CD4-positive, CD25-positive, alpha-beta regulatory T cell (primary cell): ENCODE results near the gene KRT32. TPM values are rescaled to one million over a fixed set of nuclear protein-coding genes. Genes with fewer than 3 reads are reported as not detected.

Experiments
- ATAC-seq, 2 donors: fragments of 150-1000 bp; cut with Tn5 transposase; one replicate each; pipeline ENCODE4 v1.10.0; 2021; ENCODE audit warnings: low read depth in 2 of 2, moderate number of reproducible peaks in 2 of 2, moderate library complexity in 1 of 2
- DNase-seq, 3 donors: peaks; one replicate each; pipeline versions ENCODE4 v3.0.0 to v3.0.0-alpha.2; 2012 to 2022; ENCODE audit warnings: mixed read lengths in 1 of 3
- H3K27ac ChIP-seq: one replicate; pipeline ENCODE4 v1.7.0; 2013; ENCODE audit warnings: mild to moderate bottlenecking, low read length; ENCODE audit not compliant: insufficient read depth, poor library complexity, severe bottlenecking
- H3K27me3 ChIP-seq: one replicate; pipeline ENCODE4 v1.7.0; 2013; ENCODE audit warnings: low read length; ENCODE audit not compliant: control insufficient read depth, insufficient read depth
- H3K36me3 ChIP-seq: one replicate; pipeline ENCODE4 v1.7.0; 2013; ENCODE audit warnings: mild to moderate bottlenecking, low read length, moderate library complexity; ENCODE audit not compliant: control insufficient read depth, insufficient read depth
- H3K4me1 ChIP-seq: 2 replicates; pipeline ENCODE4 v1.7.0; 2013; ENCODE audit warnings: mild to moderate bottlenecking, low read length; ENCODE audit not compliant: insufficient read depth, control insufficient read depth, poor library complexity, severe bottlenecking
- H3K4me3 ChIP-seq: one replicate; pipeline ENCODE4 v1.7.0; 2013; ENCODE audit warnings: low read depth, mild to moderate bottlenecking, low read length, moderate library complexity
- H3K9me3 ChIP-seq, 2 experiments: 1 replicate in 1 of 2; 2 replicates in 1 of 2; pipeline ENCODE4 v1.7.0; 2013; ENCODE audit warnings: low read length in 2 of 2, mild to moderate bottlenecking in 1 of 2, moderate library complexity in 1 of 2; ENCODE audit not compliant: control insufficient read depth in 2 of 2
- H3K27ac Mint-ChIP-seq, 3 donors: one replicate each; pipeline ENCODE4 v1.8.0; 2020 to 2022; ENCODE audit warnings: mild to moderate bottlenecking in 3 of 3, mixed read lengths in 3 of 3, moderate library complexity in 2 of 3
- H3K27me3 Mint-ChIP-seq: one replicate; pipeline ENCODE4 v1.8.0; 2022; ENCODE audit warnings: mild to moderate bottlenecking, mixed read lengths
- H3K36me3 Mint-ChIP-seq: one replicate; pipeline ENCODE4 v1.8.0; 2020; ENCODE audit warnings: mixed read lengths
- H3K4me1 Mint-ChIP-seq, 4 donors: one replicate each; pipeline ENCODE4 v1.8.0; 2020 to 2022; ENCODE audit warnings: mixed read lengths in 4 of 4, mild to moderate bottlenecking in 1 of 4
- H3K4me3 Mint-ChIP-seq, 4 donors: one replicate each; pipeline ENCODE4 v1.8.0; 2020 to 2022; ENCODE audit warnings: mild to moderate bottlenecking in 4 of 4, mixed read lengths in 4 of 4, moderate library complexity in 3 of 4
- H3K9me3 Mint-ChIP-seq, 7 donors: one replicate each; pipeline ENCODE4 v1.8.0; 2020 to 2022; ENCODE audit warnings: mixed read lengths in 7 of 7, mild to moderate bottlenecking in 3 of 7, moderate library complexity in 2 of 7
- polyA plus RNA-seq, 4 donors: library from polyadenylated mRNA; unstranded; fragments of 300-500 nt; fragmentation: Illumina TruSeq; gene quantifications; one replicate each; pipeline ENCODE4 v1.2.3, GENCODE V29; 2021
- total RNA-seq: library from RNA; stranded (reverse); gene quantifications from one replicate; pipeline ENCODE4 v1.2.3, GENCODE V29; 2022

The KRT32 gene
- total and polyA plus RNA-seq, 5 donors from 2014 or later, result not detected

- H3K27me3 ChIP-seq, result no peaks in the 10 kb centered on the region
- no peaks in the 10 kb centered on the region for H3K36me3 Mint-ChIP-seq
- no peak for ATAC-seq
- H3K36me3 ChIP-seq, result no peaks in the 10 kb centered on the region
- no peak for DNase-seq
- no peak overlapping the region for H3K4me3 Mint-ChIP-seq
- no peaks in the 10 kb centered on the region for H3K9me3 ChIP-seq
- no peak overlapping the region for H3K27ac ChIP-seq
- peaks cover 4% of the 10 kb centered on the region for H3K27me3 Mint-ChIP-seq
- no peaks in the 10 kb centered on the region for H3K9me3 Mint-ChIP-seq
- H3K27ac Mint-ChIP-seq, result no peak overlapping the region
- no peaks in the 10 kb centered on the region for H3K4me1 ChIP-seq
- no peak overlapping the region for H3K4me3 ChIP-seq
- H3K4me1 Mint-ChIP-seq, result no peaks in the 10 kb centered on the region
These were observed 43.3 kb upstream of the KRT32 start for GRCh38 chr17:41510251-41511065.

- no peak for DNase-seq
These were observed 40.2 kb upstream of the KRT32 start for GRCh38 chr17:41507315-41507880.

GRCh38 chr17:41505809-41506767, 38.9 kb upstream of the KRT32 start:
- DNase-seq (no peak), ATAC-seq (no peak)
- H3K4me1 Mint-ChIP-seq, result no peaks in the 10 kb centered on the region
- H3K27me3 ChIP-seq, result no peaks in the 10 kb centered on the region
- H3K9me3 ChIP-seq, result no peaks in the 10 kb centered on the region
- H3K4me3 ChIP-seq, result no peak overlapping the region
- H3K4me3 Mint-ChIP-seq, result no peak overlapping the region
- no peaks in the 10 kb centered on the region for H3K9me3 Mint-ChIP-seq
- H3K27me3 Mint-ChIP-seq, result peaks cover 4% of the 10 kb centered on the region
- H3K36me3 Mint-ChIP-seq, result no peaks in the 10 kb centered on the region
- H3K36me3 ChIP-seq, result no peaks in the 10 kb centered on the region
- no peak overlapping the region for H3K27ac ChIP-seq
- H3K27ac Mint-ChIP-seq, result no peak overlapping the region
- no peaks in the 10 kb centered on the region for H3K4me1 ChIP-seq

More at GRCh38 chr17:41507315-41507880, 40.2 kb upstream of the KRT32 start:
- H3K27me3 Mint-ChIP-seq, result peaks cover 4% of the 10 kb centered on the region
- H3K27ac Mint-ChIP-seq, result no peak overlapping the region
- H3K36me3 ChIP-seq, result no peaks in the 10 kb centered on the region
- peak overlapping the region in 1 of 4 donors; percentile 39 for H3K4me3 Mint-ChIP-seq
- no peaks in the 10 kb centered on the region for H3K27me3 ChIP-seq
- no peaks in the 10 kb centered on the region for H3K9me3 ChIP-seq
- no peaks in the 10 kb centered on the region for H3K9me3 Mint-ChIP-seq
- no peaks in the 10 kb centered on the region for H3K36me3 Mint-ChIP-seq
- no peak overlapping the region for H3K27ac ChIP-seq
- no peaks in the 10 kb centered on the region for H3K4me1 ChIP-seq
- no peak for ATAC-seq
- H3K4me3 ChIP-seq, result no peak overlapping the region
- H3K4me1 Mint-ChIP-seq, result no peaks in the 10 kb centered on the region

- ATAC-seq (no peak), DNase-seq (no peak)
- Mint-ChIP-seq H3K27me3 (peaks cover 4% of the 10 kb centered on the region), H3K9me3 (no peaks in the 10 kb centered on the region), H3K27ac (no peak within 1 kb of the TSS), H3K4me1 (no peaks in the 10 kb centered on the region), H3K36me3 (no peaks in the 10 kb centered on the region), H3K4me3 (no peak within 1 kb of the TSS)
- H3K27ac ChIP-seq, result no peak within 1 kb of the TSS
- H3K9me3 ChIP-seq, result no peaks in the 10 kb centered on the region
- no peaks in the 10 kb centered on the region for H3K36me3 ChIP-seq
- no peak within 1 kb of the TSS for H3K4me3 ChIP-seq
- H3K4me1 ChIP-seq, result no peaks in the 10 kb centered on the region
- no peaks in the 10 kb centered on the region for H3K27me3 ChIP-seq
These were observed 38.0 kb upstream of the KRT32 start, which contains the start of gene KRT13 for GRCh38 chr17:41505007-41505808. Gene KRT13 (minus strand): TSS chr17:41505612. CDS start chr17:41505550, 62 bp downstream.

GRCh38 chr17:41504246-41504977, 37.2 kb upstream of the KRT32 start:
- Histone ChIP-seq H3K27ac (no peak overlapping the region), H3K4me1 (no peaks in the 10 kb centered on the region), H3K9me3 (no peaks in the 10 kb centered on the region), H3K27me3 (no peaks in the 10 kb centered on the region), H3K36me3 (no peaks in the 10 kb centered on the region), H3K4me3 (no peak overlapping the region)
- no peaks in the 10 kb centered on the region for H3K9me3 Mint-ChIP-seq
- no peak overlapping the region for H3K4me3 Mint-ChIP-seq
- H3K27ac Mint-ChIP-seq, result no peak overlapping the region
- no peak for DNase-seq
- H3K4me1 Mint-ChIP-seq, result peaks cover 0 to 1% (median 0%) of the 10 kb centered on the region in 4 donors
- H3K27me3 Mint-ChIP-seq, result peaks cover 4% of the 10 kb centered on the region
- H3K36me3 Mint-ChIP-seq, result no peaks in the 10 kb centered on the region
- ATAC-seq, result no peak

DNA sequence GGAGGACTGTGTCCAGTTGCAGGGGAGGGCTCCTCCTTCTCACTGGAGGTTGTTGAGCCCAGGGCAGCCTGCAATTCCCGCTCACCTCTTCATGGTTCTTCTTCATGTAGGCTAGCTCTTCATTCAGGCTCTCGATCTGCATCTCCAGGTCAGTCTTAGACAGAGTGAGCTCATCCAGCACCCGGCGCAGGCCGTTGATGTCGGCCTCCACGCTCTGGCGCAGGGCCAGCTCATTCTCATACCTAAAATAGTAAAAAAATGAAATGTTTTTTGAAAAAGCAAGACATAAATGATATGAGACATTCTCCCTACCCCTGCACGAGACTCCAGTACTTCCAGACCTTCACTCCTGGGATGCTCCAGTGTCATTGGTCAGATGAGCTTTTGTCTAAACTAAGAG, 36.0 kb upstream of the KRT32 start:
- Mint-ChIP-seq H3K27me3 (no peaks in the 10 kb centered on the region), H3K4me3 (no peak overlapping the region), H3K27ac (no peak overlapping the region), H3K4me1 (peaks cover 0 to 2% (median 0%) of the 10 kb centered on the region in 4 donors), H3K36me3 (no peaks in the 10 kb centered on the region), H3K9me3 (no peaks in the 10 kb centered on the region)
- no peak overlapping the region for H3K4me3 ChIP-seq
- ATAC-seq (no peak), DNase-seq (no peak)
- no peak overlapping the region for H3K27ac ChIP-seq
- no peaks in the 10 kb centered on the region for H3K9me3 ChIP-seq
- H3K4me1 ChIP-seq, result no peaks in the 10 kb centered on the region
- no peaks in the 10 kb centered on the region for H3K27me3 ChIP-seq
- H3K36me3 ChIP-seq, result no peaks in the 10 kb centered on the region
